ENCODE measurements around the gene TMEM135. TPM values are rescaled to one million over a fixed set of nuclear protein-coding genes. Genes with fewer than 3 reads are reported as not detected.

The TMEM135 gene
- polyA plus RNA-seq, 1 of the 3 experiments (the other 2 are of a cell fraction) = 3.0 TPM

DNA sequence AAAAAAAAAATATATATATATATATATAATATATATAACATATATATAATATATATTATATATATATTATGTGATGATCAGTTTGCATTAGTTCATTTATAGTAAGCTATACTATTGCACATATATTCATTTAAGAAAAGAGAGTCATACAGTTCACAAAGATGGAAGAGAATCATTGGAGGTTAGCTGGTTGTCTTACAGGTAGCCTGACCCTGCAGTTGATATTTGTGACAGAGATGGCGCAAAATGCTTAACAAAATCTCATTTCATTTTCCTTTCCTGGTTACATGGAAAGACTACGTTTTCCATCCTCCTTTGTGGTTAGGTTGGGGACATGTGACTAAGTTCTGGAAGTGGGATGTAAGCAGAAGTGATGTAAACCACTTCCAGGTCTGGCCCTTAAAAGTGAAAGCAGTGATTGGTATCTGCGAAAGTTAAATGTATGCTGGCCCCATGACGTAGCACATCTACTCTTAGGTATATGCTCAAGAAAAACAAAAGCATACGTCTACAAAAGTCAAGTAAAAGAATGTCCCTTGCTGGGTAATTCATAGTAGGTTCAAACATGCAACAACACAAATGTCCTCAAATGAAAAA, 7.2 kb upstream of the TMEM135 start:
- ChIA-PET CTCF (no interaction called here), POLR2A (no interaction called here)
- no peak overlapping the region for H3K27ac ChIP-seq (ENCODE audit: low read depth in 2 of 2, low read length in 1 of 2)
- TF ChIP-seq, protein P1, sequence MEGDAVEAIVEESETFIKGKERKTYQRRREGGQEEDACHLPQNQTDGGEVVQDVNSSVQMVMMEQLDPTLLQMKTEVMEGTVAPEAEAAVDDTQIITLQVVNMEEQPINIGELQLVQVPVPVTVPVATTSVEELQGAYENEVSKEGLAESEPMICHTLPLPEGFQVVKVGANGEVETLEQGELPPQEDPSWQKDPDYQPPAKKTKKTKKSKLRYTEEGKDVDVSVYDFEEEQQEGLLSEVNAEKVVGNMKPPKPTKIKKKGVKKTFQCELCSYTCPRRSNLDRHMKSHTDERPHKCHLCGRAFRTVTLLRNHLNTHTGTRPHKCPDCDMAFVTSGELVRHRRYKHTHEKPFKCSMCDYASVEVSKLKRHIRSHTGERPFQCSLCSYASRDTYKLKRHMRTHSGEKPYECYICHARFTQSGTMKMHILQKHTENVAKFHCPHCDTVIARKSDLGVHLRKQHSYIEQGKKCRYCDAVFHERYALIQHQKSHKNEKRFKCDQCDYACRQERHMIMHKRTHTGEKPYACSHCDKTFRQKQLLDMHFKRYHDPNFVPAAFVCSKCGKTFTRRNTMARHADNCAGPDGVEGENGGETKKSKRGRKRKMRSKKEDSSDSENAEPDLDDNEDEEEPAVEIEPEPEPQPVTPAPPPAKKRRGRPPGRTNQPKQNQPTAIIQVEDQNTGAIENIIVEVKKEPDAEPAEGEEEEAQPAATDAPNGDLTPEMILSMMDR (IDR thresholded peaks at IDR 0.05) = no peak
- TF ChIP-seq RXRA (IDR thresholded peaks at IDR 0.05; ENCODE audit: borderline replicate concordance, low read depth) = no peak
- TF ChIP-seq RCOR1 (IDR thresholded peaks at IDR 0.05; ENCODE audit: low read length) = no peak
- TF ChIP-seq, protein P2, sequence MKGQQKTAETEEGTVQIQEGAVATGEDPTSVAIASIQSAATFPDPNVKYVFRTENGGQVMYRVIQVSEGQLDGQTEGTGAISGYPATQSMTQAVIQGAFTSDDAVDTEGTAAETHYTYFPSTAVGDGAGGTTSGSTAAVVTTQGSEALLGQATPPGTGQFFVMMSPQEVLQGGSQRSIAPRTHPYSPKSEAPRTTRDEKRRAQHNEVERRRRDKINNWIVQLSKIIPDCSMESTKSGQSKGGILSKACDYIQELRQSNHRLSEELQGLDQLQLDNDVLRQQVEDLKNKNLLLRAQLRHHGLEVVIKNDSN (IDR thresholded peaks at IDR 0.05; ENCODE audit: borderline replicate concordance, low read depth) = no peak; the same call in 1 of the 2 replicates
- TF ChIP-seq NFIC (IDR thresholded peaks at IDR 0.05; ENCODE audit: borderline replicate concordance) = no peak
- no peak for TF ChIP-seq SMC3 (IDR thresholded peaks at IDR 0.05; ENCODE audit: low read depth, low read length)
- no peak for TF ChIP-seq EP300 (IDR thresholded peaks at IDR 0.05; ENCODE audit: borderline replicate concordance in 1 of 2, low read depth in 1 of 2, low read length in 1 of 2)
- no peak for TF ChIP-seq CHD2 (IDR thresholded peaks at IDR 0.05; ENCODE audit: low read length, partially characterized antibody)
- TF ChIP-seq TCF12 (IDR thresholded peaks at IDR 0.05) = no peak
- no peak for TF ChIP-seq TEAD4 (IDR thresholded peaks at IDR 0.05; ENCODE audit: borderline replicate concordance, insufficient read depth)
- TF ChIP-seq, protein P3, sequence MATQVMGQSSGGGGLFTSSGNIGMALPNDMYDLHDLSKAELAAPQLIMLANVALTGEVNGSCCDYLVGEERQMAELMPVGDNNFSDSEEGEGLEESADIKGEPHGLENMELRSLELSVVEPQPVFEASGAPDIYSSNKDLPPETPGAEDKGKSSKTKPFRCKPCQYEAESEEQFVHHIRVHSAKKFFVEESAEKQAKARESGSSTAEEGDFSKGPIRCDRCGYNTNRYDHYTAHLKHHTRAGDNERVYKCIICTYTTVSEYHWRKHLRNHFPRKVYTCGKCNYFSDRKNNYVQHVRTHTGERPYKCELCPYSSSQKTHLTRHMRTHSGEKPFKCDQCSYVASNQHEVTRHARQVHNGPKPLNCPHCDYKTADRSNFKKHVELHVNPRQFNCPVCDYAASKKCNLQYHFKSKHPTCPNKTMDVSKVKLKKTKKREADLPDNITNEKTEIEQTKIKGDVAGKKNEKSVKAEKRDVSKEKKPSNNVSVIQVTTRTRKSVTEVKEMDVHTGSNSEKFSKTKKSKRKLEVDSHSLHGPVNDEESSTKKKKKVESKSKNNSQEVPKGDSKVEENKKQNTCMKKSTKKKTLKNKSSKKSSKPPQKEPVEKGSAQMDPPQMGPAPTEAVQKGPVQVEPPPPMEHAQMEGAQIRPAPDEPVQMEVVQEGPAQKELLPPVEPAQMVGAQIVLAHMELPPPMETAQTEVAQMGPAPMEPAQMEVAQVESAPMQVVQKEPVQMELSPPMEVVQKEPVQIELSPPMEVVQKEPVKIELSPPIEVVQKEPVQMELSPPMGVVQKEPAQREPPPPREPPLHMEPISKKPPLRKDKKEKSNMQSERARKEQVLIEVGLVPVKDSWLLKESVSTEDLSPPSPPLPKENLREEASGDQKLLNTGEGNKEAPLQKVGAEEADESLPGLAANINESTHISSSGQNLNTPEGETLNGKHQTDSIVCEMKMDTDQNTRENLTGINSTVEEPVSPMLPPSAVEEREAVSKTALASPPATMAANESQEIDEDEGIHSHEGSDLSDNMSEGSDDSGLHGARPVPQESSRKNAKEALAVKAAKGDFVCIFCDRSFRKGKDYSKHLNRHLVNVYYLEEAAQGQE (IDR thresholded peaks at IDR 0.05; ENCODE audit: low read depth, low read length) = no peak
- TF ChIP-seq NRF1 (IDR thresholded peaks at IDR 0.05; ENCODE audit: low read depth, low read length) = no peak
- TF ChIP-seq JUND (IDR thresholded peaks at IDR 0.05) = no peak
- TF ChIP-seq EZH2phosphoT487 (IDR thresholded peaks at IDR 0.05; ENCODE audit: borderline replicate concordance, low read depth) = no peak
- no peak for TF ChIP-seq ELF1 (IDR thresholded peaks at IDR 0.05)
- TF ChIP-seq POLR2AphosphoS5 (IDR thresholded peaks at IDR 0.05; ENCODE audit: low read depth, low read length) = no peak
- H3K9ac ChIP-seq = no peak overlapping the region
- H3K79me2 ChIP-seq (ENCODE audit: insufficient read depth) = no peaks in the 10 kb centered on the region
- H4K20me1 ChIP-seq (ENCODE audit: insufficient read depth) = no peaks in the 10 kb centered on the region
- no peak overlapping the region for H2AFZ ChIP-seq (ENCODE audit: low read depth)
- no peaks in the 10 kb centered on the region for H3K36me3 ChIP-seq (replicated peaks in 1 of 2; ENCODE audit: control insufficient read depth in 1 of 2, insufficient read depth in 2 of 2, low read length in 1 of 2)
- H3K27me3 ChIP-seq (ENCODE audit: insufficient read depth) = no peaks in the 10 kb centered on the region
- 70% methylated on average over 5 of the region's 5 CpGs for WGBS (ENCODE audit: low lambda C conversion rate)
- peaks cover 0 to 6% of the 10 kb centered on the region in 2 experiments; a peak in 1 of 4 replicates for H3K4me1 ChIP-seq (ENCODE audit: control insufficient read depth in 1 of 2, insufficient read depth in 2 of 2, low read depth in 1 of 2, low read length in 1 of 2)
- no peak overlapping the region for H3K4me3 ChIP-seq (ENCODE audit: low read depth in 2 of 2, low read length in 1 of 2)
- DNase-seq = no peak
- no peak overlapping the region for H3K4me2 ChIP-seq
- no peaks in the 10 kb centered on the region for H3K9me2 ChIP-seq
- H3F3A ChIP-seq (replicated peaks; ENCODE audit: insufficient read depth) = no peaks in the 10 kb centered on the region
- H3K9me3 ChIP-seq = no peaks in the 10 kb centered on the region

Measured in SK-N-SH (cell line).